RCC 7860 (cell line): ENCODE measurements around the gene THRB.

Experiments
- DNase-seq: peaks from one replicate; pipeline ENCODE4 v3.0.0-alpha.2; 2015; ENCODE audit warnings: low spot score
- FAIRE-seq: peaks from 2 replicates; lab custom pipeline; 2012; peaks lifted over from hg19 to GRCh38; lab: Jason Lieb, UNC

Gene THRB

DNA sequence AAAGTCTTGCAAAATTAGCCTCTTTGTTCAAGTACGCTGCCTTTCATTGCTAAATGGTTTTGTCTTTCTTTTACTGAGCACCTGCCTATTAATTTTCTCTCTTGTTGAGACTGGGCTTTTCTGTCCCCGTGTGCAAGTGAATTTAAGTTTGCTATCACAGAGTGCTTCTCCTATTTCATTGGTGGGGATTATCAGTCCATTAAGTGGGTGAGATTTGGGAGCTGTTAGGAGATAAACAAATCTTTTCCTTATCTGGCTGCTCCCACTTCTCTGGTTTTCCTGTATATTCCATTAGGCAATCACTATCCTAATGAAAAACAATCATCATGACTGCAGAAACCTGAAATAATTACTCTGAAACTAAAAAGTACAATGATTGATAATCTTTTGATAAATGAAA is 295.4 kb downstream of the THRB start:
- no peak for DNase-seq
- FAIRE-seq = no peak

- no peak for DNase-seq
Observed at GRCh38 chr3:24198728-24199127, 295.9 kb downstream of the THRB start.

DNA sequence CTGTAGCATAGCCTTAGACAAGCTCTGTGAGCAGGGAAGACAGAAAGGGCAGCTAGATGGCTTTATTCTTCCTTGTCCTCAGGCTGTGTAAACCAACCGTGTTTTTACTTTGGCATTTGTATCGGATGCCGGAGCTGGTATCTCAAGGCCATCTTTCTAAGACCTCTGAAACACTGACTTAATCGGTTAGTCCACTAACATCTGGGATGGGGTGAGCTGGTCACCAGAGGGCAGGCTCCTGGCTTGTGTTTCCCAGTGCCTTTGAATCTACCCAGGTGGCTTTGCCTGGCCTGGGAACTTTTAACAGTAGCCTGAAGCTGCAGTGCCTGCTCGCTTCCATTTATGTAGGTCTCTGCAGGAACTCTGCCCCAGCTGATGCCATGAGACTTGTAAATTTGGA is 296.8 kb downstream of the THRB start:
- no peak for DNase-seq
- FAIRE-seq = no peak

More at GRCh38 chr3:24198728-24199127, 295.9 kb downstream of the THRB start:
- FAIRE-seq = no peak

- peak; percentile 36 for DNase-seq
- peak; percentile 17 for FAIRE-seq
Observed at GRCh38 chr3:24196526-24196925, 298.1 kb downstream of the THRB start.

GRCh38 chr3:24195504-24196230 is 299.0 kb downstream of the THRB start:
- no peak for DNase-seq
- FAIRE-seq = no peak

GRCh38 chr3:24192469-24193056 is 302.1 kb downstream of the THRB start:
- DNase-seq = no peak
- FAIRE-seq = no peak

GRCh38 chr3:24191801-24192403 is 302.7 kb downstream of the THRB start:
- FAIRE-seq (no peak), DNase-seq (no peak)

- no peak for FAIRE-seq
- no peak for DNase-seq
Observed at GRCh38 chr3:24190256-24190655, 304.4 kb downstream of the THRB start.

- peak; percentile 6 for DNase-seq
- FAIRE-seq = no peak
Observed at GRCh38 chr3:24185738-24186384, 308.8 kb downstream of the THRB start.

DNA sequence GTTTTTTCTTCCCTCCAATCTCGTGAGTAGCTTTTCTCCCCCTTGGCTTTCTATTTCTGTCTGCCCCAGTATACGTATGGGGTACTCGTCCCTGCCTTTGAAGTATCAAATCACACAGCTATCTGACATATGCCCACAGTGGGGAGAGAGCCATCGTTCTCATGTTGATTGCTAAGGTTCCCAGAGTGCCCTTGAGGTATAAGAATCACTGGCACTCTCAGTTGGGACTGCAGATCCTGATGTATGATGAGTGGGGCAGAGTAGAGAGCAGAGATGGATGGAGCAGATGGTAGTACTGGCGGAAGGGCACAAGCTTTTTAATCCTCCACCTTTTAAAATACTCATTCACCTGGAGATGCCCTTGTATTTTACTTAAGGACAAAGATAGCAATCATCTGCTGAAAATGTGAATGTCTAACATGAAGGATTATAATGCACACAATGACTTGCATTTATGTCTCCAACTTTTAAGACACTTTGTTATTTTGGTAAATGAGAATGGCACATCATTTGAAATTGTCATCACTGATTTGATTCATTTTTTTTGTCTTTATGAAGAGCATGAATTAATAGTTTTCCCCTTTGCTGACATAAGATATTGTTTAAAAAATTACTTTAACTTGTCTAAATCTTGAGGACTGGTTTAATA is 310.0 kb downstream of the THRB start:
- DNase-seq (no peak), FAIRE-seq (no peak)

DNA sequence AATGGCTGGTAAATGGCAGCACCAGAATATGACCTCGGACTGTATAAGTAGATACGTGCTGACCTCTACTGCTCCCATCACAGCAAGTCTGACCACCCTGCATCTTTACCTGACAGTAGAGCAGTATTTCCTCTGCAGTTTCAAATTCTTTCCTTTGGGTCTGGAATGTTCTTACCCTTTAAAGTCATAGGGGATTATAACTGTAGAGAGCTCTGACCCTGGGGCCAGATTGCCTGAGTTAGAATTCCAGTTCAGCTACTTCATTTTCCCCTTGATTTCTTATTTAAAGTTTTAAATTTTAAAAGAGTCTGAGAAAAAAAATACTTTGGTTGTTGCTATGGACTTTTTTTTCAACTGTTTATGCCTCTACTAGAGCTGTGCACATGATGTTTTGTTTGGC is 311.9 kb downstream of the THRB start:
- FAIRE-seq = no peak
- DNase-seq = no peak

GRCh38 chr3:24181256-24181655 is 313.4 kb downstream of the THRB start:
- FAIRE-seq = no peak
- DNase-seq = no peak

DNA sequence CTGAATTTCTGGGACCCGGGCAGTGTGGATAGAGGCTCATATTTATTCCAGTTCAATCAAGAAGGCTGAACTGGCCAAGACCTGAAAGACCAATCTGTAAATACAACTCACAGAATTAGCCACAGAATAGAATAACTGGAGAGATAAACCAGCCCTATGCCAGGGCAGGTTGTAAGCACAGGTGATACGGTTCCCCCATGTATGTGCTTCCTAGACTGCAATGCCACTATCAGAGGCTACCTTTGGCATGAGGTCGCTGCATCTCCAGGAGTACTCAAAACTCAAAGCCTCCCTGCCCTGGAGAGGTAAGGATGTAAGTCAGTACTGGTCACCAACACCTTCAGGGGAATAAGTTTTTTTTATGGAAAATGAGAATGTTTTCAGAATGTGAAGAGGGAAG is 314.0 kb downstream of the THRB start:
- no peak for DNase-seq
- FAIRE-seq = no peak

GRCh38 chr3:24177201-24177600 is 317.4 kb downstream of the THRB start:
- DNase-seq (no peak), FAIRE-seq (no peak)

DNA sequence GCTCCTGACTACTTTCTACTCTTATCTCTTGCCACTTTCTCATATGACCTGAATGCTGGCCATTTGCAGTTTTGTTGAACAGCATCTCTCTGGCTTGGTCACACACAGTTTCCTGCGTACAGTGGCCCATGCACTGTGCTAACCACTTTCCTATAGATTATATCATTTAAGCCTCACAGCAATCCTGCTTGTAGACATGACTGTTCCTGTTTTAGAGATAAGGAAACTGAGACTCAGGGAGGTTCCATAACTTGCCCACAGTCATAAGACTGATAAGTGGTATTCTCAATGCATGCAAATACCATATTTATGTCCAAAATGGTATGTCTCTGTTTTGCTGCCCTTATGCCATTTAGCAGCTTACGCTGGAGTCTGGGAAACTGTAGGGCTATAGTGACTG is 320.0 kb downstream of the THRB start:
- DNase-seq (no peak), FAIRE-seq (no peak)

DNA sequence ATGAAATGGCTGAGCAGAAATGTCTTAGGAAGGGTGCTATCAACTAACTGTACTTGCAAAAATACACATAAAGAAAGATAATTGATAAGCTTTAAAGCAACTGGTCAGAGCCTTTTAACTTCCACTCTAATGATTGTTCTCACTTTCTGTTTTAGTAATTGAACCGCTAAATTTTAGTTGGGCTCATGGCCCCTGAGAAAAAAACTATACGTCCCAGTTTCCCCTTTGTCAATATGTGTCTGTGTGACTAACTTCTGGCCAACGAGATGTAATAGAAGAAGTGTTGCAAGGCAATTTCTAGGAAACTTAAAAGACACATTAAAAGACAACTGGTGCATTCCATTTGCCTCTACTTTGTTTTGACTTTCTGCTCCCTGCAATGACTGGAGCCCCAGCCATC is 325.7 kb downstream of the THRB start:
- DNase-seq (no peak), FAIRE-seq (no peak)

GRCh38 chr3:24167429-24167828 is 327.2 kb downstream of the THRB start:
- DNase-seq = no peak
- no peak for FAIRE-seq

DNA sequence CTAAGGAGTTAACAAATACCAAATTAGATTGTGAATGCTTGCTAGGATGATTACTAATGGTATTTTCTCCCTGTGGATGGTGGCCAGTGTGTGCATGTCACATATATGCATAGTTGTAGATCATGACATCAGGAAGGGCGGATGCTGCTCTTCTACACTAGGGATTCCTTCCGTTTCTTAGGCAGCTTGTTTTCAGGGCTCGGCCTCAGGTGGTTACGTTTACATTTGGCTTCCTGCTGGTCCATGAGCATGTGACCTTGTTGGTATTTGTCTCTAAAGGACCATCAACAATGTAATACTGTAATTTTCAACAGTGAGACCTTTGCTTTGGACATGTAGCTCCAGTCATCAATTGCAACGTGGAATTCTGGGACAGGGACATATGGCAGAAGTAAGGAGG is 328.1 kb downstream of the THRB start:
- DNase-seq (no peak), FAIRE-seq (no peak)

GRCh38 chr3:24165603-24165982 is 329.1 kb downstream of the THRB start:
- no peak for FAIRE-seq

DNA sequence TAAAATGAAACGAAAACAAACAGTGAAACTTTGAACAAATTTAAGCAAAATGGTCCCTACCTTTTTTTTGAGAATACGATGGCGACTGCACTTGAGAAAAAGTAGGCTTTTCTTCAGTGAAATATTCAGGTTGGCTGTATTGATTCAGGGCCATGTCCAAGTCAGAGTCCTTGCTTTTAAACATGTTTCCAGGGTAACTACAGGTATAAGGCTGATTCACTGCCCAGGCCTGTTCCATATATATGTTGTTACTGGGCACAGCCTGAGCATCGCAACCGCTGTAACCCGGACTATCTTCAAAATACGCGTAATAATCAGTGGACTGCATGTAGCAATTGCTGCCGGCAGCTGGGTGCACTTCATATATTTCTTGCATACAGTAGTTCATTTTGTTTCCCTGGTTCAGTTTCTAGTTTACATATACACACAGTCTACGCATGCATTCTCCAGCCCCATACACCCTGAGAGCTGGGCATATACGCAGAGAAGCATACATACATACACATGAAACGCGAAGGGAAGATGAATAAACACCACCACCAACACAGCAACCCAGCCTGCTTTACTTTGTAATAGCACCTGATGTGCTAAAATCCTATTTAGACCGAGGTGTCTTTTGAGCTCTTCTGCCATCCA is 329.6 kb downstream of the THRB start:
- DNase-seq = no peak
- no peak for FAIRE-seq

More at GRCh38 chr3:24165603-24165982, 329.1 kb downstream of the THRB start:
- no peak for DNase-seq

GRCh38 chr3:24162929-24163328 is 331.7 kb downstream of the THRB start:
- no peak for FAIRE-seq
- DNase-seq = no peak
